GM12892 (cell line): Measurements from ENCODE around the gene MET.

Experiments used
- DNase-seq: peaks from one replicate; pipeline ENCODE4 v3.0.0; 2011; ENCODE audit not compliant: insufficient read length
- FAIRE-seq: peaks from 2 replicates; lab custom pipeline; 2011; peaks lifted over from hg19 to GRCh38; lab: Jason Lieb, UNC
- POLR2A ChIP-seq: IDR thresholded peaks from 2 replicates; pipeline ENCODE4 v1.6.1; 2011; ENCODE audit warnings: low read depth, low read length, control low read depth
- POLR2AphosphoS5 ChIP-seq: IDR thresholded peaks from 2 replicates; pipeline ENCODE4 v1.6.1; 2011; ENCODE audit warnings: low read depth, low read length, control low read depth
- TAF1 ChIP-seq: IDR thresholded peaks from 2 replicates; pipeline ENCODE4 v1.6.1; 2011; ENCODE audit warnings: low read depth, mild to moderate bottlenecking, control low read depth, low read length, borderline replicate concordance

The MET gene

GRCh38 chr7:116776610-116777289, 104.8 kb downstream of the MET start:
- no peak for DNase-seq
- TF ChIP-seq POLR2A, result no peak
- no peak for TF ChIP-seq POLR2AphosphoS5
- no peak for TF ChIP-seq TAF1
- no peak for FAIRE-seq

- TF ChIP-seq TAF1 (no peak), POLR2AphosphoS5 (no peak), POLR2A (no peak)
- DNase-seq, result no peak
- no peak for FAIRE-seq
These were observed 105.8 kb downstream of the MET start for GRCh38 chr7:116777651-116778281.

- FAIRE-seq, result no peak
- no peak for TF ChIP-seq POLR2AphosphoS5
- TF ChIP-seq POLR2A, result no peak
- TF ChIP-seq TAF1, result no peak
- DNase-seq, result no peak
These were observed 107.2 kb downstream of the MET start for GRCh38 chr7:116779216-116779615.

DNA sequence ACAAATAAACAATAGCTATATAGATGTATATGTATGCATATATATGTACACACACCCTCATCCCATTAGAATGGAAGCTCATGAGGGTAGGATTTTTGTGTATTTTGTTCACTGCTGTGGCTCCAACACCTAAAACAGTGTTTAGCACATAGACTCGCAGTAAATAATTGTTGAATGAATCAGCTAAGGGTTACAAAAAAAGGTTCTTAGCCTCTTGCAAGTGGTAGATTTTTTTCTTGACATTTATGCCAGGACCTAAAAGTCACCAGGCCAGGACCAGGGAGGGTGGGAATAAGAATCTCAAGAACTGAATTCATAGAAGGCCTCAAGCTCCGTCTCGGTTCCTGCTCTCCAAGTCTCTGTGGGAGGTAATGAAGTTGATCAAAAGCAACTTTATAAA, 107.9 kb downstream of the MET start:
- no peak for FAIRE-seq

DNA sequence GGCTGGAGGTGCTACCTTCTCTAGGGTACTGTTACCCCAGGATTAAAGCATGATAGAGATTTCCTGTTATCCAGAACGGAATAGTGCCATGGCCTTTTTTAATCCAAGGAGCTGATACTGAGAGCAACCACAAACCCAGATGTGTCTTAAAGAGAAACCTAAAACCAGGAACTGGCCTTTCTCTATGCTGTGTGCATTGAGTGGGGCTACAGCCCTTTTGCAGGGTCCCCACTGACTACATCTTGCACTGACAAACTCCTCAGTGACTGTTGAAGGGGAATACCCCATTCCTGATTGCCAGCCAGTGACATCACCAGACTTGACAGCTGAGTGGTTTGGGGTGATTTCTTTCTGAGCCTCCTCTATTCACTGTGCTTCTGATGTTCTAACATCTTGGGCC, 108.5 kb downstream of the MET start:
- FAIRE-seq (no peak), DNase-seq (no peak)
- no peak for TF ChIP-seq TAF1
- no peak for TF ChIP-seq POLR2AphosphoS5
- TF ChIP-seq POLR2A, result no peak

More for the DNA sequence above, 107.9 kb downstream of the MET start:
- DNase-seq, result no peak
- no peak for TF ChIP-seq POLR2AphosphoS5
- no peak for TF ChIP-seq POLR2A
- TF ChIP-seq TAF1, result no peak

DNA sequence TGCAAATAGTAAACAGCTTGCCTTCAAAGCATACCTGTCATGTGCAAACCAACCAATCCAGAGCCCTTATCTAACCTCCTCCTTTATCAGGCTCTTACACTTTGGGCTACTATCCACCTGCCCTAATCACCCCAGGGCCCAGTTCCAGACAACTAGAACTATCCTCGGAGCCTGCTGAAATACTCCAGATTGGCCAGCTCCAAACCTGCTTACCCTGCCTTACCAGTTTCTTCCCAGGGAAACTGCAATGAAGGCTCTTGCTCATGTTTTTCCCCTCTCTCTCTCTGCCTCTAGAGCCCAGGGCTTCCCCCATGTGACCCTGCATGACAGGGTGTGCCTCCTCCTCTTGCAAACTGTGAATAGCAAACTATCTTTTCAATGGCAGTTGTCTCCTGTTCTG, 109.0 kb downstream of the MET start:
- no peak for DNase-seq
- FAIRE-seq, result no peak
- TF ChIP-seq TAF1, result no peak

DNA sequence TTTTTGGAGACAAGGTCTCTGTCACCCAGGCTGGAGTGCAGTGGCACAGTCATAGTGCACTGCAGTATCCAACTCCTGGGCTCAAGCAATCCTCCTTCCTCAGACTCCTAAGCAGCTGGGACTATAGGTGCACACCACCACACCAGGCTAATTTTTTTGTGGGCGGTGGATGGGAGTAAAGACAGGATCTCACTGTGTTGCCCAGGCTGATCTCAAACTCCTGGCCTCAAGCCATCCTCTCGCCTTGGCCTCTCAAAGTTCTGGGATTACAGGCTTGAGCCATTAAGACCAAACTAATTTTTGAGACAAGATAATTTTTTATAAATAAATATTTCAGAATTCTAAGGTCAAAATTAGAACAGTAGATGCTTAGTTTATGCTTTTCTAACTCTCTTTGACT, 109.6 kb downstream of the MET start:
- no peak for TF ChIP-seq POLR2AphosphoS5
- no peak for TF ChIP-seq TAF1
- no peak for TF ChIP-seq POLR2A
- DNase-seq, result no peak
- no peak for FAIRE-seq

- TF ChIP-seq POLR2A, result no peak
- TF ChIP-seq POLR2AphosphoS5, result no peak
- TF ChIP-seq TAF1, result no peak
- DNase-seq (no peak), FAIRE-seq (no peak)
These were observed 110.2 kb downstream of the MET start for GRCh38 chr7:116782177-116782711.

DNA sequence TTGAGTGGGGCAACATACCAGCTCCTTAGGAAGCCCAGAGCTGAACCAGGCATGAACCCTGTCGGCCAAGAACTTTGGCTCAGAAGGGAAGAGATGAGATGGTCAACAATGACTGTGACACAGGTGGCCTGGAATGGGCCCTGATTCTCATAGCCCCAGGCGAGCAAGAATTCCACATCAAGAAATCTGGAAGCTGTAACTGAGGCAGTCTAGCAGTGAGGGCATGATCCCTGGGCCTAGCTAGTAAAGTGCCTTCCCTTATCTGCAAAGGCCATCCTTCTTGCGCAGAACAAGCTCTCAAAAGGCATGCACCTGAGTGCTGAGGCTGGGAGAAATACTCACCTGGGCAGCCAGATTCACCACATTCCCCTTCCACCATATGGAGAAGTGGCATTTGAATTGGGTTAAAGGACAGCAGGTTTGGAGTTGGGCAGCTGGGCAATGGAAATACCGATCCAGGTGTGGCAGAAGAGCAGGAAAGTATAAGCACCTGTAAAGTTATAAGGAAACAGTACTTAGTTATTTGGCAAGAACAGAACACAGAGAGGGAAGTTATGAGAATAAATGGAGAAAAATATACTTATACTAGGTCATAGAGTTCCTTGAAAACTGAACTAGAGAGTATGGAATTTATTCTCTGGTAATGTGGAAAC, 111.8 kb downstream of the MET start:
- DNase-seq, result no peak
- TF ChIP-seq POLR2AphosphoS5, result no peak
- TF ChIP-seq TAF1, result no peak
- no peak for TF ChIP-seq POLR2A
- FAIRE-seq, result no peak

GRCh38 chr7:116784647-116785046, 112.7 kb downstream of the MET start:
- no peak for TF ChIP-seq POLR2AphosphoS5
- FAIRE-seq, result no peak

GRCh38 chr7:116785843-116786242, 113.8 kb downstream of the MET start:
- FAIRE-seq (no peak), DNase-seq (no peak)
- TF ChIP-seq TAF1 (no peak), POLR2A (no peak), POLR2AphosphoS5 (no peak)

More at GRCh38 chr7:116784647-116785046, 112.7 kb downstream of the MET start:
- DNase-seq, result no peak
